CD4-positive, alpha-beta T cell treated with Interleukin-1 beta for 1 hour (primary cell): Measurements from ENCODE around the gene SETD3.

ENCODE experiments used
- DNase-seq, 2 donors: peaks; one replicate each; pipeline ENCODE4 v3.0.0-alpha.2; 2020 to 2022

SETD3 gene

DNA sequence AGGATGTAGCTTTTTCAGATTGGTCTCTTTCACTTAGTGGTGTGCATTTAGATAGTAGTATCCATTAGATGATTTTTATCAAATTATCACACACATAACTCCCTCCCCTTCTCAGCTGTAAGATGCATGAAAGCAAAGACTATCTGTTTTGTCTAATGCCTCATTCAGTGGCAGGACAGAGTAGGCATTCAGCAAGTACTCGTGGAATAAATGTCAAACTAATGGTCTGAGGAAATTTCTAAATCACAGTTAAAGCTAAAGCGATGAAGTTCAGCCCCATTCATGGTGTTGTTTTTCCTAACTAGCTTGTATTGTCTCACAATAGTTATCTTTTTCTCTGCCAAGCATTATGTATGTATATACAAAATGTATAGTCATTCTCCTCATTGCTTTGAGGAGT is 16.7 kb upstream of the SETD3 start:
- DNase-seq, result no peak

DNA sequence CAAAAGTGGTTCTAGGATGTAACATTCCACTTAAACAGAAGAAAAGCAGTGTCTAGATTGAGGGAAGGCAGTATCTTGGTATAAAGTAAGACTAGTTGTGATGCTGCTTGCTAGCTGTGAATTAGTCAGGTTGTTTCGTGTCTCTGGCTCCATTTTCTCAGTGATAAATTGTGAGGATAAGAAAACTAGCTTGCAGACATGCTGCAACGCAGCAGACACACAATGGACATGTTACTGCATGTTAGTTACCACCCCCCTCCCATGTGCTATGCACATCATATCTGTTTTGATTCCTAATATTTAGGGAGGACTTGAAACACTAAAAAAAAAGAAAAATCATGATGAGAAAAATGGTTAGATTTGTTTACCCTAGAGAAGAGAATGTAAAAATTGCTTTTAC is 3.4 kb upstream of the SETD3 start:
- no peak for DNase-seq

DNA sequence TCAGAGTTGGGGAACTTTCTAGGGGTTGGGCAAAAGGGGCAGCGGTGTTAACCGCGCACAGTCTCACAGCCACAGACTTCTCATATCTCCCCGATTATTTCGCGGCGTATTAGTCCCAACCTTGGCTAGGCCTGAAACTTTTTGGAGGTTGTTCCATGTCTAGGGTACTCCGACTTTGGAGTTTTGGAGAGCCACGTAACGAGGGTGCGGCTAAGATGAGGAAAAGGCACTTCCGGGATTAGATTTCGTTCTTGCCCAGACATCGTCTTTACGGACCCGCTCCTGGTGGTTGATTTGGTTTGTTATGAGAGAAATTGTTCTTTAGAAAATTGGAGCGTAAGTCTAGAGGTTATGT is 1.1 kb upstream of the SETD3 start:
- DNase-seq, result no peak

DNA sequence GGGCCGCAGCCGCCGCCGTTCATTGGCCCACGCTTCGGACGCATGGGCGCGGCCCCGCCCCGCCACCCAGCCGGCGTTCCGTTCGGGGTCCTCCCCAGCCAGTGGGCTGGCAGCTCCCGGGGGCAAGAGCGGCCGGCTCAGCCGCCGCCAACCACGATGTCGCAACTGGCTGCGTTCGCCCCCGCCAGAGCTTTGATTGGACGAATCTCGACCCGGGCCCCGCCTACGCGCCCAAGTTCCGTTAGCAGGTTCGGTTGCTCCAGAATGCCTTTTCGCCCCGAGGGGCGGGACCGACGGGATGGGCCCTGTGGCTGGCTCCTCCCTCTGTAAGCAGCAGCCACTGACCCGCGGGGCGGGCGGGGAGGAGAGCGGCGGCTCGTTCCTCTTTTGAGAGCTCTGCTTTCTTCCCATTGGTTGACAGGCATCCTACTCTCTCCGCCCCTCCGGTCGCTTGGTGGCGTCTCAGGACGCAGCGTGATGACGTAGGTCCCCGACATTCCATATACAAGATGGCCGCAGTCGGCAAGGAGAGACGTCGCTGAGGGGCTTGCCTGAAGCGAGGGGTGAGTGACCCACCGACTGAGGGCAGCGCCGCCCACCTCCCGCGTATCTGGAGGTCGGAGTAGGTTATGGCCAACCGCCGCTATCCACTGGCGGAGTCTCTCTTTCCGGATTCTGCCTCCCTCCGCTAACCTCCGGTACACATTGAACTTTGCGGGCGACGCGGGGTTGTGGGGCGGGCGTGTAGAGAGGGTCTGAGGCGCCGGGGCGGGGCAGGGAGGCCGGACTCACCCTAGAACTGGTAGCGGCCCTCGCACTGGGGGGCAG is 472 bp upstream of the SETD3 start, which contains the start of gene CCNK:
Gene CCNK (plus strand): TSS at position 493 of the 828 bp plus-strand sequence. CDS start 11,269 bp downstream, outside the sequence.
- peak; percentile 100 for DNase-seq

DNA sequence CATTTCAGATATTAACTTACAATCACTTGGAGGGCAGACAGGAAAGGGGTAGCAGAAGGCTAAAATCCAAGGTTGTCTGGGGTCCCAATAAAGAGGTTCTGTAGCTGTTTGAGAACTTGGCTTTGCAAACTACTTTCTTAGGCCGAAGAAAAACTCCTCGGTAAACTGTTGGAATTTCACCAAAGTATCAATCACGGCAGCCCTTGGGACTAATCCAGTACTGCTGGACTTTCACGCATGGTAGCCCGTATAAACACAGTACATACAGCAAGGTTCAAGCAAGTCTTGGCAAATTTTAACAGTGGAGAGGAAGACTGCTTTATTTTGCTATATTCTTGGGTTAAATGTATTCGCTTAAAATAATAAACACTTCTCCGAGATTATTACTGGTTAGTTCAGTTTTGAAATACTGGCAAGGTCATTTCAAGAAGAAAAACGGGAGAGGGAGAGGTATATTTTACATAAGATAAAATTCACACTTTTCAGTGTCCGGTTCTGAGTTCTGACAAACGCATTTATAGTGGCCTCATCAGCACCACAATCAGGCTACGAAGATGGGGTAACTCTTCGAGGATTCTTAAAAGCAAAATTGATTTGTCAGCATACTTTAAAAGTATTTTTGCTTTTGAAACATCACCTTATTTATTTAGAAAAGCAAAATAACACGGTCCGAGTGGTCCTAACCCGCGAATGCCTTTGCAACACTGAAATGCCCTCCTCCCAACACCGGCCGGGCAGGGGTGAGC is 1.3 kb downstream of the SETD3 start:
- no peak for DNase-seq

DNA sequence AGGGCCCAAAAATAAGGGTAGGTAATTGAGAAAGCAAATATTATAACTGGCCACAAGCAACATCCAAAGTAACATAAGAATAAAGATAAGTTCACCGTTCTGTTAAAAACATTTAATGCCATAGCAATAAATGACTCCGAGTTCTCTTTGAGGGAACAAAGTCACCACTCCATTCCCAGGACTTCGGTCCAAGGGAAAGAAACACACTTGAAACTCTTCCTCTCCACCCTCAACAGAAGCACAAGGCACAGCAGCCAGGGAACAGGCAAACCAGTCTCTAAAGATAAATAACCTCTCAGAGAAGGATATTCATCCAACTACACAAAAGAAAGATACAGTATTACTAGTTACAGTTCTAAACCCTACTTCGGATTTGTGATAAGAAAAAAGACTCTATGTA is 2.5 kb downstream of the SETD3 start:
- DNase-seq, result no peak

DNA sequence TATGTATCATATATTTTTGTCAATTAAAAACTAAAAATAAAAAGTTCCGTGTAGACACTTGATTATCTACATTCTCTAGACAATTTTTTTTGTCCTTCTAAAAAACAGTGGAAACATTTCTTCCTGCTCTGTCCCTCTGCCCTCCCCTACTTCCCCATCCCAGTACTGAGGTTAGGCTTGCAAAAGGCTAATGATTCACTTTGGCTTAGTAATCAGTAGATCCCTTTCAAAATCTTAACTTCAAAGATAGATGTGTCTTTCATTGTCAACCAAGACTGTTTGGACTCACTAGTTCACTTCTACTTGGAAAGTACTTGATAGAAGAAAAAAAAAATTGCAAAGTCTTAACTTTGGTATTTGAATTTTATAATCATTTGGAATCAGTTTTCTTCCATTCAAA is 3.8 kb downstream of the SETD3 start:
- DNase-seq, result no peak

DNA sequence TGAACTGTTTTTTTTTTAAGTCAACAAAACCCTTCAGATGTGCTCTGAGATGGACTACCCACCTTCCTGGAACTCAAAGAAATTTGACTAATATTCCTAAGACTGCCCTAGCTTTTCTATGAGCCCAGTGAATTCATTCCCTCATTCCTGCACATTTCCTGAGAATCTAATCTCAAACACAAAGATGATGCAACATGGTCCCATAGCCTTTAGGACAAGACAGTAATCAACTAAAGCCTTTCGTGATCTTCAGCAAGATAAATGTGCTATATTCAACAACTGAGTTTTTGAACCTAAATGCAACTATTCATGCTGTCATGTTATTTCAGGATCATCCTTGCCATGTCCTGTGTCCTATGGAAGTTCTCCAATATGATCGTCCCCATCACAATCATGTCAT is 5.0 kb downstream of the SETD3 start:
- DNase-seq, result no peak

DNA sequence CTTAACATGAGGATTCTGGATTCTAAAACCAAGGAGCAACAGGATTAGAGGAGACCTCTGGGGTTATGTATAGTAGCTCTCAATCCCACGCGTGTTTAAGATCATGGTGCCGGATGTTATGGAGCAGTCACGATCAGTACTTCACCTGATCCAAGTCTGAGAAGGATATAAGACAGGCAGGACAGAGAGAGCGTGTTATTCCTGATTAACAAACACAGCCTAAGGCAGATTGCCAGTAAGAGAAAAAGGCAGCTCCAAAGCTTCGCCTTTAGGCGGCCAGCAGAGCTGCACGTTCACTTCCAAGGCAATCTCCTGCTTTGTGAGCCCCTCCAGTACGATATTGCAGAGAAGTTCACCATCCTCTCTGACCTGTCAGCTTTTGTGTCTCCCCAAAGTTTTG is 5.5 kb downstream of the SETD3 start:
- no peak for DNase-seq

DNA sequence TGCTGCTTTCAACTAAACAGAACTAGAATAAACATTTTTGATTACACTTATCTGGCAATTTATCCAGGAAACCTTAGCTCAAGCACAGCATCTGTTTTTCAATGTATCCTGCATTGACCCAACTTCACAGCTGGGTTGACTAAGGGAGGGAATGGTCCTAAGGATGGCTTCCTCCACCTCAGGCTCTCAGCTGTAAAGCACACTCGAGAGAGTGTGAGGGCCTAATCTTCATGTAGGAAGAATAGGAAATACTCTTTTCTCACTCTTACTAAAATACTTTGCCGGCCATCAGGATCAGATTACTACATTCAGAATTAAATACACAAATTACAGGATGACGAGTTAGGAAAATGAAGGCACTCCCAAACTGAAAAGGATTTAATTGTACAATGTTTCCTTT is 7.2 kb downstream of the SETD3 start:
- DNase-seq, result no peak

DNA sequence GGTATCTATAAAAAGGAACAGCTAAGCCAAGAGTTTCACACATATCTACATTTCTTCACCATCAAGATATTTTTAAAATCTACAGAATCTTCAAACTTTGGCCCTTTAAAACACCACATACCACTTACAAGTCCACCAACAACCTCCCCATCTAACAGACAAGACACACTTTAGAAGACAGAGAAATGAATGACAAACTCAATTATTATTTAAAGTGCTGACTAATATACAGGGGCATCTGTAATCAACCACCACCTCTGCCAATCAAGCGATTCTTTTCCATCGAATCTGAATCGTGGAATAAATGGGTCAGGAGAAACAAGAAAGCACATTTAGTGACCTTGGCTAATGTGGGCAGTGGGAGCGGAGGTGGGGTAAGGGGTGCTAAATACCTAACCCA is 7.7 kb downstream of the SETD3 start:
- no peak for DNase-seq

DNA sequence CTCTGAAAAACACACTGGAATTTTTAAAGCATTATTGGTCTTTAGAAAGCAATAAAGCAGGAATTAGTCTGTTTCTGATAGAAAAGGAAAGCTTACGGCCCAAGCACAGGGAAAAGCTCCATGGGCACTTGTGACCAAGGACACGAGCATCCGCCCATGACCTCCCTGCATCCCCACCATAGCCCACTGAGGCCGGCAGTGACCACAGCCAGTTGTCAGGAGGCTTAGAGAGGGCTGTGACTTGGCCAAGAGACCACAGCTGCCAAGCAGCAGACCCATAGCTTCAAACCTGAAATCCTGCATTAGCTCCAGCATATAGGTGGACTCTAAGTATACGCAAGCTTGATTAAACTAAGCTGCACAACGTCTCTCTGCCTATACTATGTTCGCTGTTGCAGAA is 8.9 kb downstream of the SETD3 start:
- no peak for DNase-seq

DNA sequence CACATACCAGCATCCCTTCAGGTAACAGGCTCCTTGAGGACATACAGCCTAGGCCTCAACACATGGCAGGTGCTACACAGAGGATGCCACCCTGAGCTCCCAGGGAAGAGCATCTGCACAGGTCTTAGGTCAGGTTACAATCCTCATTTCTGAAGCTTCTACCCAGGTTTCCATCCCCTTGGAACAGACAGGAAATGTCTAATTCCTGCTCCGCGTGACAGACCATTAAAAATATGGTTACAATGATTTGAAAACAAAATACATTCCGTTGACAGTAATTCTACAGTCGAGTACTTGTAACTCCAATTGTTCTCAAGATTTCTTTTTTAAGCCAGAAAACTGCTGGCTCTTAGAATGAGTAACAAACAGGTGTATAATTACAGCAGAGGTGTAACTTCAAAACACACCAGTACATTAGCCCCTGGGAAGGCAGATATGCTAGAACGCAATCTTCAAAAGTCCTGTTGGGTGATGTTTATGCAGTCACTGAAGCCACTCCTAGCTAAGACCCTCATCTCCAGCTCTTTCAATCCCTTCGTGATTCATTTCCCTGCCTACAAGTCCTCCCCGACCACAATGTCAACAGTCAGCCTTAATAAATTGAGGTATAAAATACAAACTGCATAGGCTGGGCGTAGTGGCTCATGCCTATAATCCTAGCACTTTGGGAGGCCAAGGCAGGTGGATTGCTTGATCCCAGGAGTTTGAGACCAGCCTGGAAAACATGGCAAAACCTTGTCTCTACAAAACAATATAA is 11.6 kb downstream of the SETD3 start:
- no peak for DNase-seq

DNA sequence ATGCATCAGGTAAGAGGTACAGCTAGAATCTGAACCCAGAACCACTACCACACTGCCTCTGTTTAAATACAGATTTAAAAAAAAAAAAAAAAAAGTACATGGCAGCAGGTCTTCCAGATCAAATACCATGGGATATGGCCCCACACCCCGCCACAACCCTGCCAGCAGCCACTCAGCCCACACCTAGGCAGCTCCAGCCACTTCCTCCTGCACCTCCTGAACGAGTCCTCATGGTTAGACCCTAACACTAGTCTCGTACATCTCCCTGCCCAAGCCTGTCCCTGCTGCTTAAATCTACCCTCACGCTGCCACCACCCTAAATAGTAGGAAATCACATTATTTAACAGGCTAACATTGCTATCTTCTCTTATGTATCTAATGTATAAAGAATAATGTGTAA is 12.6 kb downstream of the SETD3 start:
- DNase-seq, result no peak

DNA sequence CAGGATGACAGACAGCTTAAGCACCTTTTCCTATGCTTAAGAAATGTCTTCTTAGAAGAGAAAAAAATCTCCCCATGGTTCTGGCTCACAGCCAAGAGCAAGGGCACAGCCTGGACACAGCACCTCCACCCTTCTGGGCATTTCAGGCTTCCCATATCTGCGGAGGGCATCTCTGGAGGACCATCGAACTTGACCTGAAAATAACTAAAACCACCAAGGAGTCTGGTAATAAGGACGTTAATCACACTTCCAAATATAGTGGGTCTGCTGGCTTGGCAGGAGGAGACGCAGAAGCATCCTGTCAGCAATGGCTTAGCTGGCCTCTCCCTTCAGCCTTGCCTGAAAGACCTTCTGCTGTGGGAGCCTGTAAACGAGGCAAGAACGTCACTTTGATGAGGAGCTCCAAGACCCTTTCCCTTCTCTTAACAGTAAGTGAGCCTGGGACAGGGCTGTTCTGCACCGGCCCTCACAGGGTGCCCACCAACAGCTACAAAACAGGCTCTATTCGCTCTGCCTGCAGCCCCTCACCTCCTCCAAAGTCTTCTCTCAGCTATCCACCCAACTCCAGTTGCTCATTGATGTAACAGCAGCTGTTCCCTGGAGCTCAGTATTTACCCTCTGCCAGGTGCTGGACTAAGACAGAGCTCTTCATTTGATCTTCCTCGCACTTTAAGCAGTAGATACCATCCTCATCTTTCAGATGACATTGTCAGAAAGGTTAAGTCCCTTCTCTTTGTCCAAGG is 13.2 kb downstream of the SETD3 start:
- no peak for DNase-seq

DNA sequence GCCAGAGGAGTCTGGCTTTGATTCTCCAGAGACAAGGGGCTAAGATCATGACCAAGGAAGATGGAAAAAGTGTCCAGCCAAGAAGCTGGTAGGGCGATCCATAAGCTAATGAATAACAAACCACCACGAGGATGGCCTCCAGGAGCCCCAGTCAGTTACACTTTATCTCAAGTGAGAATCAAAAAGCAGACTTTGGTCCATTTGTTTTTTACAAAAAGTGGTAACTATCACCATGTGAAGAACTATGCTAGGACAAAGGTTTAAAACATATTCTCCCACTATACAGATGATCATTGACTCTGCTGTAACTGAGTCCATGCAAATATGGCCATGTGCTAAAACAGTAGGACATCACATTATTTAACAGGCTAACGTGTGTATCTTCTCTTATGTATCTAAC is 13.9 kb downstream of the SETD3 start:
- DNase-seq, result no peak

DNA sequence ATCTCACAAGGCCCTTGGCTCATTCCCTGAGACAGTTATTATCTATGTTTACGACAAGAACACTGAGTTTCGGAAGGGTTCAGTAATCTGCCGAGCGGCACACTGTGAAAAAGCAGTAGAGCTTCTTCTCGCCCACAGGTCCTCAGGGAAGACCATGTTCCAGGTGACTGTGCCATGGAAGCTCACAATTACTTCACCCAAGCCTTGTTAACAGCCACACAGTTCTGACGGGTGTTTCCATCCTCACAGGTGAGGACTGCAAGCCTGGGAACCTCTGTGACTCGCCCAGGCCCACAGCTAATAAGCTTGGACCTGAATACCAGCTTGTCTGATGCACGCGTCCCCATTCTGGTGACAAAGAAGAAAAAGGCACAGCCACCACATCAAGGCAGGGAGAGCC is 15.4 kb downstream of the SETD3 start:
- no peak for DNase-seq

DNA sequence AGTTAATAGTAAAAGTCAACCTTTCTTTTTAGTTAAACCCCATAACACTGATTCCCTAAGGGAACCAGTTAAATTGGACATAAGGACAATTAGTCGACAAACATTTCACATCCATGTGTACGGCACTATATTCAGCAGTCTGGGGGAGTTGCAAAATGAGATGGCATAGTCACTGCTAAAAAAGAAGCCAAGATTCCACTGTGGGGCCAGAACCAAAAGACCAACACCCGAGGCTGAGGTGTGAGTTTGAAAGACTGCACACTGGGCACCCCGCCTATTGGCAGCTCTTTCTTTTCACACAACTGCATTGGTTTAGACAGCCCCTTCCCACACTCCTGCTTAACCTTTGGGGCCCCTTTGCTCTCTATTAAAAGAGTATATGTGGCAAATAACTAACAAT is 16.7 kb downstream of the SETD3 start:
- DNase-seq, result no peak

DNA sequence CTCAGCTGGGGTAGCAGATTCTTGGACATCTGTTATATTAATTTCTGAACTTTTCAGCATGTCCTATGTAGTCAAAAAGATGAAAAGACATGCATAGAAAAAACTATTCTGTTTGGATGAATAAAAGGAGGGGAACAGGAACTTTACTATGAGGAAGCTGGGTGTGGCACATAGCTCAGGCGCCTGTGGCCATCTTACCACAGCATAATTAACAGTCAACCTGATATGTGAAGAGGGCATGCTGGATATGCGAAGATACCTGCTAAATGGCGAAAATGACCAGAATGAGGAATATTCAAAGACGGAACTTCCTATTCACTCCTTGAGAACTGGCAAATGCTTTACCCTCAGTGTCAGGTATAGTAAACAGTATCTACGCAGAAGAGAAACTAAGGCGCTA is 18.4 kb downstream of the SETD3 start:
- no peak for DNase-seq

DNA sequence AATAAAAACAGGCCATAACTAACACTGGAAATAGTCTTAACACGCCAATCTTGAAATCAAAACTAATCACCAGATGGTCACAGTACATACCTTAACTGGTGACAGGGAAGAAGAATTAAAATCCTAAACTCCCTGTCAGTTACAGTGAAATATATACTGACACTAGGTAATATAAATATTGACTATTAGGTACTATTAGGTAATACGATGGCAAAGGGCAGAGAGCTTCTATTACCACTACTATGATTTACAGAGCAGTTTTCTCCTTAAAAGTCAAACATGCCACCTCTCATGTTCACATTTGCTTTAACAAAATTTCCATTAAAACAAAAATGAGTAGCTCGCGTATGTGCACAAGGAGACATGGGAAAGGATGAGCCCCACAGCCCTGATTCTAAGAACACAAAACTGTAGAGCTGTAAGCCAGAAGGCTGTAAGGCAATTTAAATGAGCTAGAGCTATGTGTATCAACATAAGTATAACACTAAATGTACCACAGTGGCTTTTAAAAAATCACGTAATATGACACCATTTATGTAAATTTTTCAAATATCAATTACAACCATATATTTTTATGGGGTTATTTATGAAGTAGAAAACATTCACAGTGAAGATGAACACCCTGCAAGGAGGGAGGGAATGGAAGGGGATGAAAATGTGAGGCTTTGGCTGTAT is 19.1 kb downstream of the SETD3 start:
- no peak for DNase-seq

DNA sequence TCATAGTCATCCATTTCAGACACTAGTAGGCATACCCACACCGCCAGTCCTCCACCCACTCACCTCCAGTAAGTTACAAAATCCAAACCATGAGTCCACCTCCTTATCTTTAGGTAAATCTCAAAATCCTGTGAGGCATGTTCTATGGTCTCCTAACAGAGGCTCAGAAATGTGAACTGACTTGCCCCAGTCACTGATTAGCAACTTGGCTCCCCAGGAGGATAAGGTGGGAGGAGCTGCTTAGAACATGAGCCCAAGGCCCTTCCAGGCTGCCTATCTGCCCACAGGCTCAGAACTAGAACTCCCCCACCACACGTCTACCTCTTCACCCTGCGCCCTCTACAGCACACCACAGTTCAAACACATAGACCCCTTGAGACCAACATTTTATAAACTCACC is 19.9 kb downstream of the SETD3 start:
- no peak for DNase-seq

DNA sequence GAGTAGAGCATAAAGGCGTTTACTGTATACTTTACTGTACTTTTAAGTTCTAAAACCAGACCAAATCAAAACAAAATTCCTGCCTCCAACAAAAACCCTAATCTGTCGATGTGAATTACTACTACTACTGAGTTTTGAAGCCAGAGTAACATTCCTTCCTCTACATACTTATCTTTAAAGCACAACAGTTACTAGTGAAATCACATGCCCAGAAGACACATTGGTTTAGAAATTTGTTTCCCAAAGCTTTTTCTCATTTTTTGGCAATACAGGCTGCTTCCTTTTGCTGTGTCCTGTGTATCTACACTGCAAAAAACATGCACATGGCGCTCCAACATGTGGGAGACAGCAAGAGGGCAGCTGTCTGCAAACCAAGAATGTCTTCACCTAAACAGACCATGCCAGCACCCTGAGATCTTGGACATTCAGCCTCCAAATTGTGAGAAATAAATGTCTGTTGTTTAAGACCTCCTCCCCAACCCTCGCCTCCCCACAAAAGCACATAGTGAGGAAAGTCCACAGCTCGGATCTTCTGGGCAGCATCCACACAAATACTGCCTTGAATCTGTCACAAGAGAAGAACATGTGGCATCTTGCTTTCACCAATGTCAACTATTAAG is 21.1 kb downstream of the SETD3 start:
- DNase-seq, result no peak
